GM21515 (cell line): ENCODE results near the gene PRSS38.

Source experiments
- ATAC-seq: cut with Tn5 transposase; IDR thresholded peaks from one replicate; pipeline ENCODE4 v1.9.1; 2021; ENCODE audit not compliant: unreplicated experiment

Gene PRSS38

DNA sequence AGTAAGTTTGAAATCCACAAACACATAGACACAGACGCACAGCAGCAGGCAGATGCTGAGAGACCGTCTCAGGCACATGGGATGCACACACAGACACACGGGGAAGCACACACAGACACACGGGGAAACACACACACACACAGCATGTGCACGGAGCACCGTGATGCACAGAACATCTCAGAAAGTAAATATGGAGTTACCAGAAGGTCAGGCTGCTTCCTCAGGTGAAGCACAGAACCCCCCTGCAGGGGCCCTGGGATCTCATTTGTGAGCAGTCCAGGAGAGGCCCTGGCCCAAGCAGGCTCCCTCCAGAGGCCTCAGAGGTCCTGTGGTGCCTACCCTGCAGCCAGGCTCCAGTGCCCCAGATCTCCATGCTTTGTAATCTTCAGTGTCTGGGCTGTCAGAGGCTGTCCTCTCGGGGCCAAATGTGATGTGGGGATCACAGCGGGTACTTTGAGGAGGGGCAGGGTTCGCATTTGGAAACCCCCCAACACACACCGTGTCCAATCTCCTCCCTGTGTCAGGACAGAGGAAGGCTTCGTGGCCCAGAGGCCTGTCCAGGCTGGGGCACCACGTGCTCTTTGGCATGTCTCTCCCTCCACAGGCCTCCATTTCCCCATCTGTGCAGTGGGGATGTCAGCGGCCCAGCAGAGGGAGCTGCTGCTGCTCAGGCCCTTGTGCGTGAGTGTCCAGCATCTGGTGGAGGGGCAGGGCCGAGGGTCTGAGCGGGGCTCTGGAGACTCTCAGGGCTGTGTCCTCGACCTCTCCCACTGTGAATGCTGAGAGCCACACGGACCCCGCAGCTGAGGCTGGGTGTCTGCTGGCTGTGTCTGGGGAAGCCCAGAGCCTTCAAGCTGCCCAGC, 23.0 kb upstream of the PRSS38 start:
- no peak for ATAC-seq

DNA sequence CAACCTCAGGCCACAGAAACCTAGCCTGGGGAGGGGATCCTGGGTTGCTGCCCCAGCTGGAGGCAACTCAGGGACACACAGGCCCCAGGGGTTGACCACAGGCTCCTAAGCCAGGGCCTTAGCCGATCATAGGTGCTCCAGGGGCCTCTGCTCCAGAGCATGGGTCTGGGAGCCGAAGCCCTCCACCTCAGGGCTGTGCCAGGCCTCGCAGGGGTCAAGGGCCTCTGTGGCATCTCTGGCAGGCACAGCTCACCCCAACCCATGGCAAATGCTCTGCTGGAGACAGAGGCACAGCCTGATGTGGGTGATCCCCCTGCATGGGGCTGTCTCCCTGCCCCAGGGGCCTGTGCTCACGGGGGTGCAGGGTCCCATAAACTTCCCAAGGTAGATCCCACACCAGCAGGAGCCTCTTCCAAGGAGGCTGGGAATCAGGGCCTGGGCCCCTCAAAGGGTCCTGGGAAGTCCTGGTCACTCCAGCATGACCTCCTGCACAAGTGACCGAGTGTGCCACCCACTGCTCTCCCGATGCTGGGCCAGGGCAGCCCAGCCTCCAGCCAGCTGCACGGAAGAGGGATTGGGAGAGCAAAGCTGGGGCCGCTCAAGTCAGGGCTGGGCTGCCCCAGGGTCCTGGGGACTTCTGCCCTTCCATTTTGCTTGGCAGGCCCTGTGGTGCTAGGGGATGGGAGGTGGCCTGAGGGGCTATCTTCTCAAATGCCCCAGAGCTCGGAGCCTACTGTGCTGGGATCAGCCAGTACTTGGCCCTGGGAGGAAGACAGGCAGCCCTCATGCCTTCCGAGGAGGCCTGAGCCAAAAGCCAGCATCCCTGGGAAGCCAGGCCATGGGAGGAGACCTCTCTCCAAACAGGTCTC, 22.2 kb upstream of the PRSS38 start:
- ATAC-seq: no peak

DNA sequence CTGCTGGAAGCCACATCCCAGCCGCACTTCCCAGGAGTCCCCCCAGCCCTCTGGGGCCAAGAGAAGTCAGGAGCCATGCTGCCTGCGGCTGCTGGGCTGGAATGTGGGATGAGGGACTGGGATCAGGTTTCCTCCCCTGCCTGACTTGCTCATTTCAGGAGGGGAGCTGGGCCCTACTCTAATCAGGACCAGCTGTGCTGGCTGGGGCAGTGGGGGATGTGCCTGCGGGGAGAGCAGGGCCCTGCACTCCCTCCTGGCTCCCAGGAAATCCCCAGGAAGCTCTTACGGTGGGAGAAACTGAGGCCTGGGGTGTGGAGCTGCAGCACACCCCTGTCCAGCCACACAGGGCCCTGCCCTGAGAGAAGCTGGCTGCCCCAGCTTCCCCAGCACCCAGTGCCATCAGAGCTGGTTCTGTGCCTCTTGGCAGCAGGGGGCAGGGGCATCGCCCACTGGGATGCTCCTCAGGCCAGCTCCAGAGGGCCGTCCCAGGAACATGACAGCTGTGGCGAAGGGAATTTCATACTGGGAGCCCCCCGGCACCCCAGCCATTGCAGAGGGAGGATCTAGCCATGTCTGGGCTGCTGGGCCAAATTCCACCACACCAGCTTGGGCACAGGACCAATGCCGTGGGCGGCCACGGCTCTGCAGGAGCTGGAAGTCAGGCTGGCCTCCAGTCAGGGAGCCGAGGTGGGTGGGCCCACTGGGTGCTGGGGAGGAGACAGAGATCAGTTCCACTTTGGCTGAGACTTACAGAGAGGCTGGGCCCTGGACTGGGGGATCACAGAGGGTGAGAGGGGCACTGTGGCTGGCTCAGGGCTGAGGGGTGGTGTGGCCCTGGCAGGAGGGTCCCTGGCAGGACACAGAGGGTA, 21.3 kb upstream of the PRSS38 start:
- no peak for ATAC-seq

GRCh38 chr1:227794817-227795192, 20.7 kb upstream of the PRSS38 start:
- no peak for ATAC-seq

- no peak for ATAC-seq
Measured at GRCh38 chr1:227795732-227796131, 19.7 kb upstream of the PRSS38 start.

DNA sequence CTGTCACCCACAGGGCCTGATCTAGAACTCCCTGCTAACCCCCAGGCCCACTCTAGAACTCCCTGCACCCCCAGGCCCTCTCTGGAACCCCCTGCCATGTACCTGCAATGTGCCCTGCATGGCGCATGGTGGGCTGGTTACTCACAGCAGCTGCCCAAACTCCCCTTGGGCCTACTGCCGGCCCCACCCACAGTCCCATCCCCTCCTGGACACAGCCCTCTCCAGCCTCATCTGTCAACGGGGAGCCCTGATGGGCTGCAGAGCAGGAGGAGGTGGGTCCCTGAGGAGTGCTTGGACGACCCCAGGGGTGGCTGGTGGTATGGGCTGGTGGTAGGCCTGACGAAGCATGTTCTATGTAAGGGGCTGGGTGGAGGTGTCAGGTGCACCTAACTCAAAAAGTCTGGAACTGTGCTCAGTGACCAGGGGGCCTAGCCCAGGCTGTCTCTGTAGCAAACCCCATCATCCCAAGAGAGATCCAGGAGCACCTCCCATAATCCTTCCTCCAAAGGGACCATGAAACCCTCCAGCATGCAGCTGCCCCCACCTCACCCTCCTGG, 19.0 kb upstream of the PRSS38 start:
- ATAC-seq: no peak

- no peak for ATAC-seq
Measured at GRCh38 chr1:227797144-227797543, 18.3 kb upstream of the PRSS38 start.

- no peak for ATAC-seq
Measured at GRCh38 chr1:227797625-227798024, 17.9 kb upstream of the PRSS38 start.

DNA sequence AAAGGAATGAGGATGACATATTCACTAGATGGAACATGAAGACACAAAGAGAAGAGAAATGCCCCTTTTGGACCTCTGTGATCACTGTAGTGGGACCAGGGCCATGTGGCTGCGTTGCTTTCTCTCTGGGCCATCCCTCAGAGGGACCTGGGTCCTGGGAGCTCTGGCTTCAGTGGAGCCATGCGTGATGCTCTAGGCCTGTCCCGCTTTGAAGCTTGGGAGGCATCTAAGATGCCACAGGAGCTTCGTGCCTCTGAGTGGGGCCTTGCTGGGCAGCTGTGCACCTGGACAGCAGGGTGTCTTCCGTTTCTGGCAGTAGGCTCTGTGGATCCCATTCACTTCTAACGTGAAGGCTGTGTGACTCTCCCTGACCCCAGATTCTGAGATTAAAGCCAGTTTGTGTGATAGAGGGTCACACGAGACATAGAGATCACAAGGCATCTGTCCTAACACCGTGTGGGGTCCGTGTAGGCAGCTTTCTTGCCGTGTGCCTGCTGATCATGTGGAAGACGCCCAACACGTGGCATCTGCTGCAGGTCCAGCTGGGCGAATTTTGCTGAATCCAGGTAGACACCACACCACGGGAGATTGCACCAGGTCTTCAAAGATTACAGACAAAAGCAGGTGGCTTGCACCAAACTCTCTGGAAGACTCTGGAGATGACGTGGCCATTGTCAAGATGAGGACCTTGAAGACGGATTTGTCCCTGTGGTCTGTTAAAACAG, 17.2 kb upstream of the PRSS38 start:
- ATAC-seq: no peak

DNA sequence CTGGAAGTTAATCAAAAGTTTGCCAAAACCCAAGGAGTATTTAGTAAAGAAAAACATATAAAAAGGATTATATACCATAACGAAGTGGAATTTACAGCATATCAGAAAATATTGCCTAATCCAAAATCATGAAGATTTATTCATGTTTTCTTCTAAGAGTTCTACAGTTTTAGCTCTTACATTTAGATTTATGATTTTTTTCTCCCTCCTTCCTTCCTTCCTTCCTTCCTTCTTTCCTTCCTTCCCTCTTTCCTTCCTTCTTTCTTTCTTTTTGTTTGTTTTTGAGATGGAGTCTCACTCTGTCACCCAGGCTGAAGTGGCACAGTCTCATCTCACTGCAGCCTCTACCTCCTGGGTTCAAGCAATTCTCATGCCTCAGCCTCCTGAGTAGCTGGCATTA, 15.7 kb upstream of the PRSS38 start:
- ATAC-seq: no peak

- no peak for ATAC-seq
Measured at GRCh38 chr1:227803933-227804332, 11.5 kb upstream of the PRSS38 start.

DNA sequence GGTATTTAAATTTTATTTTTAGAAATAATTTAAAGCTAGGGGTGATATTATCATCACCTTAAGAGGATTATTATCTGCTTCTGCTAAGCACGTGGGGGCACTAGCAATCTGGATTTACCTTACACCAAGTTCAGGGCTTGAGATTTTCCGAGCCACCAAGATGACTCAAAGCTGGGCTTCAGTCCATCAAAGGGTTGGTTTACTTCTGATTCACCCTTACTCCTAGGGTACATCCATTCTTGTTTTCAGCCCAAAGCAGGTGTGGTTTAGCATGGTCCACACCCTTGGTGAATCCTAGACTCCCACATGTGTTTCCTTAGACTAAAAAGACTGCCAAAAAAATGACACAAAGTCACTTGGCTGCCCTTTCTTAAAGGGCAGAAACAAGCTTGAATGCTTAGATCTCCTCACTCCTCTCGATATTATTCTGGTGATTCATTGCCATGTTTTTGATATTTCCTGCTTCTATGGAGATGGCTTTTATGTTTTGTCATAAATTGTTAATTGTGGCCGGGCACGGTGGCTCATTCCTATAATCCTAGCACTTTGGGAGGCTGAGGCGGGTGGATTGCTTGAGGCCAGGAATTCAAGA, 9.8 kb upstream of the PRSS38 start:
- ATAC-seq: no peak

GRCh38 chr1:227808566-227808965, 6.9 kb upstream of the PRSS38 start:
- no peak for ATAC-seq

DNA sequence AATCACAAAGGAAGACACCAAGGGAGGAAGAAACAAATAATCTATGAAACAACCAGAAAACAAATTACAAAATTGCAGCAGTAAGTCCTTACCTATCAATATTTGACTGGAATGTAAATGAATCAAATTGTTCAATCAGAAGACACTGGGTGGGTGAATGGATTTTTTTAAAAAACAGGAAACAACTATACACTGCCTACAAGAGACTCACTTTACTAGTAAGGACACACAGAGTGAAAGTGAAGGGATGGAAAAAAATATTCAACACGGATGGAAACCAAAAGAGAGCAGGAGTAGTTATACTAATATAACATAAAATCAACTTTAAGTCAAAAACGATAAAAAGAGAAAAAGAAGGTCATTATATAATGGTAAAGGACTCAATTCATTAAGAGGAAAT, 6.4 kb upstream of the PRSS38 start:
- no peak for ATAC-seq

- no peak for ATAC-seq
Measured at GRCh38 chr1:227813962-227814361, 1.5 kb upstream of the PRSS38 start.

DNA sequence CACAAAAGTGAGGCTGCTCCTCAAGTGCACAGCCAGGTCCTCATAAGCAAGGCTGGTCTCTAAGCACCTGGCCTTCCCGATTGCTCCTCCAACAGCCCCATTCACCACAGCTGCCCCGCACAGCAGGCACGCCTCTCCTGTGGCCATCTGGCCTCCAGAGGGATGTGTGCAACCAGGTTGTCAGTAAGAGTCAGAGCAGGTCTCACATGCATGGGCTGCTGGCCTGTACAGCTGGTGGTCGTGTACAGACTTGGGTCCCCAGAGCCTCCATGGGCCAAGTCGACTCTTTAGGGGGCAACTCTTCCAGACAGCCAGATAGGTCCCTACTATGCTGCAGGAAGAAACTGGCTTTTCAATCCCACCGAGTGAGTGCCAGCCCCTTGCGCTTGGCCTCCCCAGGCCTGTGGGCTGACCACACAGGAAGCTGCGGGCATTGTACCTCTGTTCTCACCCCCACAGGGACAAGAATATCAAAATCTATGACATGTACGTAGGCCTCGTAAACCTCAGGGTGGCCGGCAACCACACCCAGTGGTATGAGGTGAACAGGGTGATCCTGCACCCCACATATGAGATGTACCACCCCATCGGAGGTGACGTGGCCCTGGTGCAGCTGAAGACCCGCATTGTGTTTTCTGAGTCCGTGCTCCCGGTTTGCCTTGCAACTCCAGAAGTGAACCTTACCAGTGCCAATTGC, 1.4 kb downstream of the PRSS38 start:
- ATAC-seq: no peak

- ATAC-seq: no peak
Measured at GRCh38 chr1:227823537-227823936, 8.1 kb downstream of the PRSS38 start.

GRCh38 chr1:227824204-227824603, 8.7 kb downstream of the PRSS38 start:
- no peak for ATAC-seq

DNA sequence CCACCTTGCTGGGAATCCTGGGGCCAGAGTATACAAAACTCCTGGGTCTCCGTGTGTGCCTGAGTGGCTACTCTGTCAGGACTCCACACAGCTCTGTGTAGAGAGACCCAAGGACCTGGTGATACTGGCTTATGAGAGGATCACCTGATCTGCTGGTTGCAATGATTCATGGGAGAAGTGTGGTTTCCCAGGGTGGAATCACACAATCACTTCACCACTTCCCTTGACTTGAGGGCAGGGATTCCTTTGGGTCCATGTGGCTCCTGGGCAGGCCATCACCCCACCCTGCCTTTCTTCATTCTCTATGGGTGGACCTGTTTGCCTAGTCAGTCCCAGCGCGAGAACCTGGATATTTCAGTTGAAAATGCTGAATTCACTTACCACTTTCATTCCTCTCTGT, 13.3 kb downstream of the PRSS38 start:
- no peak for ATAC-seq
